ENCODE measurements around the gene PARP11. TPM values are rescaled to one million over a fixed set of nuclear protein-coding genes. Genes with fewer than 3 reads are reported as not detected.
A peak's percentile ranks its signal among the peaks of the same experiment; 100 is the strongest.
"Not testable (repeated sequence)": the region's sequence is repeated elsewhere in the genome, so short reads cannot be mapped to it uniquely, and the experiment has no call there.

The PARP11 gene
- total RNA-seq, 1 donor: 6.5 TPM

GRCh38 chr12:3871356-3871755 lies 1.8 kb downstream of the PARP11 start:
- no peak for DNase-seq (ENCODE audit: low read depth)
- H3K4me3 ChIP-seq (ENCODE audit: low read depth, low read length): no peak overlapping the region
- TF ChIP-seq, protein P1, sequence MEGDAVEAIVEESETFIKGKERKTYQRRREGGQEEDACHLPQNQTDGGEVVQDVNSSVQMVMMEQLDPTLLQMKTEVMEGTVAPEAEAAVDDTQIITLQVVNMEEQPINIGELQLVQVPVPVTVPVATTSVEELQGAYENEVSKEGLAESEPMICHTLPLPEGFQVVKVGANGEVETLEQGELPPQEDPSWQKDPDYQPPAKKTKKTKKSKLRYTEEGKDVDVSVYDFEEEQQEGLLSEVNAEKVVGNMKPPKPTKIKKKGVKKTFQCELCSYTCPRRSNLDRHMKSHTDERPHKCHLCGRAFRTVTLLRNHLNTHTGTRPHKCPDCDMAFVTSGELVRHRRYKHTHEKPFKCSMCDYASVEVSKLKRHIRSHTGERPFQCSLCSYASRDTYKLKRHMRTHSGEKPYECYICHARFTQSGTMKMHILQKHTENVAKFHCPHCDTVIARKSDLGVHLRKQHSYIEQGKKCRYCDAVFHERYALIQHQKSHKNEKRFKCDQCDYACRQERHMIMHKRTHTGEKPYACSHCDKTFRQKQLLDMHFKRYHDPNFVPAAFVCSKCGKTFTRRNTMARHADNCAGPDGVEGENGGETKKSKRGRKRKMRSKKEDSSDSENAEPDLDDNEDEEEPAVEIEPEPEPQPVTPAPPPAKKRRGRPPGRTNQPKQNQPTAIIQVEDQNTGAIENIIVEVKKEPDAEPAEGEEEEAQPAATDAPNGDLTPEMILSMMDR (IDR thresholded peaks at IDR 0.05; ENCODE audit: insufficient read depth, low read depth, low read length): no peak

DNA sequence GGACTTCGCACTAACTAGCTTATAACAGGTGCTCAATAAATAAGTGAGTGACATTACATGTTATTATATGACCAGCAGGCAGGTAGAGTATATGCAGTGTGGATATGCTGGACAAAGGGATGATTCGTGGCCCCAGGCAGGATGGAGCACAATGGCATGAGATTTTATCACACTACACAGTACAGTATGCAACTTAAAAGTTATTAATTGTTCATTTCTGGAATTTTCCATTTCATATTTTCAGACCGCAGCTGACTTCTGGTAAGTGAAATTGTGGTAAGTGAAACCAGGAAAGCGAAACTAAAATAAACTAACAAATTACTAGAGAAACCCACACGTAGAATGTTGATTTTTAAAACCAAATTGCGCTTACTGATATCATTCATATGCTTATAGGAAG lies 3.3 kb downstream of the PARP11 start:
- no peak overlapping the region for H3K4me3 ChIP-seq (ENCODE audit: low read depth, low read length)
- TF ChIP-seq, protein P1 (IDR thresholded peaks at IDR 0.05; ENCODE audit: insufficient read depth, low read depth, low read length): no peak
- no peak for DNase-seq (ENCODE audit: low read depth)

DNA sequence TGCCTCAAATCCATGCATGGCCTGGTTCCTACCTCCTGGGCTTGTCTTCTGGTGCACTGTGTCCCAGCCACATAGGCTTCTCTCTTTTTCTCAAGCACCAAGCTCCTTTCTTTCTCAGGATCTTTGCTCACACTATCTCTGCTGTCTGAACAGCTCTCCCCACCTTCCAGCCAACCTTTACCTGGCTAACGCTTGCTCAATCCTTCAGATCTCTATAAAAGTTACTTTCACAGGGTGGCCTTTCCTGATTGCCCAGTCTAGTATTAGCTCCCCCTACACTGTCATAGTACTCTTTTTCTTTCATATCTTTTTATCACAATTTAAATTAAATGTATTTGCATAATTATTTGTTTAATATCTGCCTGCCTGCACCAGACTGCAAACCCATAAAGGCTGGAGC lies 3.8 kb downstream of the PARP11 start:
- DNase-seq (ENCODE audit: low read depth): no peak
- TF ChIP-seq, protein P1 (IDR thresholded peaks at IDR 0.05; ENCODE audit: insufficient read depth, low read depth, low read length): no peak
- H3K4me3 ChIP-seq (ENCODE audit: low read depth, low read length): no peak overlapping the region

GRCh38 chr12:3863756-3864155 lies 9.4 kb downstream of the PARP11 start:
- TF ChIP-seq, protein P1 (IDR thresholded peaks at IDR 0.05; ENCODE audit: insufficient read depth, low read depth, low read length): no peak
- DNase-seq (ENCODE audit: low read depth): no peak
- no peak overlapping the region for H3K4me3 ChIP-seq (ENCODE audit: low read depth, low read length)

- no peak overlapping the region for H3K4me3 ChIP-seq (ENCODE audit: low read depth, low read length)
- TF ChIP-seq, protein P1 (IDR thresholded peaks at IDR 0.05; ENCODE audit: insufficient read depth, low read depth, low read length): no peak
- peak; percentile 11 for DNase-seq (ENCODE audit: low read depth)
Measured at GRCh38 chr12:3842517-3842916, 30.7 kb downstream of the PARP11 start.

DNA sequence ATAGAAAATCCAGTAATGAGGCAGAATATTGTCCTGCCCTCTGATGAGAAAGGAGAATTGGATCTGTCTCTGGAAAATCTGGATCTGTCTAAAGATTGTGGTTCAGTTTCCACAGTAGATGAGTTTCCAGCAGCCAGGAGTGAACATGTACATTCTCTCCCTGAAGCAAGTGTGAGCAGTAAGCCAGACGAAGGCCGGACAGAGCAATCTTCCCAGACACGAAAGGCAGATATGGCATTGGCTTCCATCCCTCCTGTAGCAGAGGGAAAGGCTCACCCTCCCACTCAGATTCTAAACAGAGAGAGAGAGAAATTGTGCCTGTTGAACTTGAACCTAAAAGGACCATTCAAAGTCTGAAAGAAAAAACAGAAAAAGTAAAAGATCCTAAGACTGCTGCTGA lies 31.4 kb downstream of the PARP11 start:
- TF ChIP-seq, protein P1 (IDR thresholded peaks at IDR 0.05; ENCODE audit: insufficient read depth, low read depth, low read length): no peak
- no peak overlapping the region for H3K4me3 ChIP-seq (ENCODE audit: low read depth, low read length)
- DNase-seq (ENCODE audit: low read depth): no peak

- DNase-seq (ENCODE audit: low read depth); H3K4me3 ChIP-seq (ENCODE audit: low read depth, low read length): not testable (repeated sequence)
Measured at GRCh38 chr12:3840833-3841232, 32.4 kb downstream of the PARP11 start.

- H3K4me3 ChIP-seq (ENCODE audit: low read depth, low read length); DNase-seq (ENCODE audit: low read depth): not testable (repeated sequence)
Measured at GRCh38 chr12:3839745-3840144, 33.5 kb downstream of the PARP11 start.

DNA sequence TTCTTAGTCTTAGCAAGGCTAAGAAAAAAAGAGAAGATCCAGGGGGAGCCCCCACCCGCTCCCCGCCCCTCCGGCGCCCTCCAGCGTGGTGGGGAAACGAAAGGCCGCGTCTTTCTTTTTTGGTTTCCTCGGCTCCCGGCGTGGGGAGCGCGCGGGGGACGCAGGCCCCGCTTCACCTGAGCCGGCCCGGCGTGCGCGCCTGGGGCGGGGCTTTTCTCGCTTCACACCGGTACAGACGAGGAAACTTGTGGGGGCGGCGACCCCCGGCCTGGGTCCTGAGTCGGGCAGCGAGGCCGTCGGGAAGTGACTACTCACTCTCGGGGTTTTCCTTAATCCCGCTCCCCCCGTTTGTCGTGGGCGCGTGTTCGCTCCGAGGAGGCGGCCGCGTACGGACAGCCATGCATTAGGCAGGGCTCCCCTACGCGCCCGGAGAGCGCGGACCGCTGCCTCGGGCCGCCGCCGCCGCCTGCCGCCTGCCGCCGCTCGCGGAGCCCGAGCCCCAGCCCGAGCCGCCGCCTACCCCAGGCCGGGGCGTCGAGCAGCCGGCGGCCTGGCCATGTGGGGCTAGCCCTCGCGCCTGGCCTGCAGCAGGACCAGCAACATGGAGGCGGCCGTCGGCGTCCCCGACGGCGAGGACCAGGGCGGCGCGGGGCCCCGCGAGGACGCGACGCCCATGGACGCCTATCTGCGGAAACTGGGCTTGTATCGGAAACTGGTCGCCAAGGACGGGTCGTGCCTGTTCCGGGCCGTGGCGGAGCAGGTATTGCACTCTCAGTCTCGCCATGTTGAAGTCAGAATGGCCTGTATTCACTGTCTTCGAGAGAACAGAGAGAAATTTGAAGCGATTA lies 34.3 kb downstream of the PARP11 start:
- not testable (repeated sequence) for DNase-seq (ENCODE audit: low read depth); H3K4me3 ChIP-seq (ENCODE audit: low read depth, low read length)
